DOHH2 (cell line): ENCODE results near the gene PPP1R7.

Experiments
- H3F3A ChIP-seq: fragments of 200-600 bp; sonication (generic), shearing (Covaris generic); 2 replicates; pipeline ENCODE4 v1.6.0; 2016; ENCODE audit warnings: antibody characterized with exemption, mild to moderate bottlenecking; ENCODE audit not compliant: control insufficient read depth, insufficient read depth
- H3K27ac ChIP-seq: fragments of 200-600 bp; sonication (generic); 2 replicates; pipeline ENCODE4 v1.5.1; 2014; ENCODE audit warnings: low read depth, mild to moderate bottlenecking, low read length, moderate library complexity
- H3K27me3 ChIP-seq: fragments of 200-600 bp; sonication (generic); 2 replicates; pipeline ENCODE4 v1.6.1; 2014; ENCODE audit warnings: mild to moderate bottlenecking, low read length, mixed read lengths; ENCODE audit not compliant: control insufficient read depth
- H3K36me3 ChIP-seq: fragments of 200-600 bp; sonication (generic); 2 replicates; pipeline ENCODE4 v1.6.1; 2014; ENCODE audit warnings: mild to moderate bottlenecking, low read length, moderate library complexity, mixed read lengths; ENCODE audit not compliant: control insufficient read depth
- H3K4me1 ChIP-seq: fragments of 200-600 bp; sonication (generic); 2 replicates; pipeline ENCODE4 v1.6.1; 2014; ENCODE audit warnings: mild to moderate bottlenecking, low read length, mixed read lengths; ENCODE audit not compliant: control insufficient read depth
- H3K4me2 ChIP-seq: fragments of 200-600 bp; sonication (generic); 2 replicates; pipeline ENCODE4 v1.6.0; 2014; ENCODE audit warnings: mild to moderate bottlenecking, low read length, moderate library complexity
- H3K4me3 ChIP-seq: fragments of 200-600 bp; sonication (generic); 2 replicates; pipeline ENCODE4 v1.5.1; 2014; ENCODE audit warnings: mild to moderate bottlenecking, low read length, mixed read lengths
- H3K79me2 ChIP-seq: fragments of 200-600 bp; sonication (generic); 2 replicates; pipeline ENCODE4 v1.6.1; 2014; ENCODE audit warnings: mild to moderate bottlenecking, low read length, mixed read lengths; ENCODE audit not compliant: control insufficient read depth
- H3K9me2 ChIP-seq: fragments of 200-600 bp; sonication (generic); replicated peaks from 2 replicates; pipeline ENCODE4 v1.6.1; 2014; ENCODE audit warnings: mild to moderate bottlenecking, low read length, mixed read lengths; ENCODE audit not compliant: control insufficient read depth
- H3K9me3 ChIP-seq: fragments of 200-600 bp; sonication (generic); 2 replicates; pipeline ENCODE4 v1.6.1; 2014; ENCODE audit warnings: antibody characterized with exemption, low read length, mixed read lengths; ENCODE audit not compliant: control insufficient read depth, insufficient read depth
- H4K20me1 ChIP-seq: fragments of 200-600 bp; sonication (generic); 2 replicates; pipeline ENCODE4 v1.6.0; 2014; ENCODE audit warnings: low read depth, mild to moderate bottlenecking, antibody characterized with exemption, low read length, moderate library complexity; ENCODE audit not compliant: control insufficient read depth, insufficient read depth
- CTCF ChIP-seq: fragments of 200-600 bp; sonication (generic); IDR thresholded peaks from one replicate; pipeline ENCODE4 v1.5.1; 2014; ENCODE audit warnings: antibody characterized with exemption, mild to moderate bottlenecking, low read depth, low read length; ENCODE audit not compliant: poor library complexity, severe bottlenecking
- EZH2phosphoT487 ChIP-seq: fragments of 200-600 bp; sonication (generic); IDR thresholded peaks from 2 replicates; pipeline ENCODE4 v1.6.1; 2017; ENCODE audit warnings: borderline replicate concordance, mild to moderate bottlenecking, antibody characterized with exemption, low read length, moderate library complexity, mixed read lengths

PPP1R7 gene

GRCh38 chr2:241157841-241158545 is 7.7 kb downstream of the PPP1R7 start:
- peaks cover 67% of the 10 kb centered on the region for H3K36me3 ChIP-seq
- no peak for TF ChIP-seq EZH2phosphoT487
- TF ChIP-seq CTCF, result no peak
- H3K4me3 ChIP-seq, result no peak overlapping the region

GRCh38 chr2:241158546-241158900 is 8.3 kb downstream of the PPP1R7 start:
- Histone ChIP-seq H3K36me3 (peaks cover 67% of the 10 kb centered on the region), H3K4me2 (no peak overlapping the region)
- TF ChIP-seq EZH2phosphoT487, result no peak
- TF ChIP-seq CTCF, result no peak

More at GRCh38 chr2:241157841-241158545, 7.7 kb downstream of the PPP1R7 start:
- peaks cover 6% of the 10 kb centered on the region for H3K79me2 ChIP-seq
- H3K9me3 ChIP-seq, result no peaks in the 10 kb centered on the region
- no peaks in the 10 kb centered on the region for H3F3A ChIP-seq
- H3K9me2 ChIP-seq, result no peaks in the 10 kb centered on the region
- H3K4me2 ChIP-seq, result no peak overlapping the region
- H4K20me1 ChIP-seq, result no peaks in the 10 kb centered on the region
- H3K27ac ChIP-seq, result no peak overlapping the region
- H3K4me1 ChIP-seq, result no peaks in the 10 kb centered on the region
- H3K27me3 ChIP-seq, result no peaks in the 10 kb centered on the region

GRCh38 chr2:241159116-241159515 is 8.8 kb downstream of the PPP1R7 start:
- no peak overlapping the region for H3K27ac ChIP-seq

More at GRCh38 chr2:241158546-241158900, 8.3 kb downstream of the PPP1R7 start:
- Histone ChIP-seq H3K9me3 (no peaks in the 10 kb centered on the region), H3K79me2 (peaks cover 1% of the 10 kb centered on the region; the same call in 1 of the 2 replicates), H3F3A (no peaks in the 10 kb centered on the region), H3K9me2 (no peaks in the 10 kb centered on the region), H3K27ac (no peak overlapping the region), H3K4me1 (no peaks in the 10 kb centered on the region), H4K20me1 (no peaks in the 10 kb centered on the region), H3K27me3 (no peaks in the 10 kb centered on the region), H3K4me3 (no peak overlapping the region)

More at GRCh38 chr2:241159116-241159515, 8.8 kb downstream of the PPP1R7 start:
- H3K9me2 ChIP-seq, result no peaks in the 10 kb centered on the region
- H3K36me3 ChIP-seq, result peaks cover 70% of the 10 kb centered on the region
- H3K4me3 ChIP-seq, result no peak overlapping the region
- no peaks in the 10 kb centered on the region for H3K9me3 ChIP-seq
- H3K27me3 ChIP-seq, result no peaks in the 10 kb centered on the region
- H3F3A ChIP-seq, result no peaks in the 10 kb centered on the region
- TF ChIP-seq CTCF (no peak), EZH2phosphoT487 (no peak)
- H3K4me1 ChIP-seq, result no peaks in the 10 kb centered on the region
- H3K4me2 ChIP-seq, result no peak overlapping the region
- no peaks in the 10 kb centered on the region for H3K79me2 ChIP-seq
- no peaks in the 10 kb centered on the region for H4K20me1 ChIP-seq
